C4-2B (cell line): ENCODE measurements around the gene BRINP2.

Experiments
- ZFX ChIP-seq: fragments of 450-650 bp; IDR thresholded peaks from 2 replicates; pipeline ENCODE4 v1.6.1; 2017
- TF ChIP-seq, protein P1 (sequence below): fragments of 450-650 bp; conservative IDR thresholded peaks from 2 replicates; pipeline ENCODE4 v1.5.1; 2017; ENCODE audit warnings: mild to moderate bottlenecking

DNA sequence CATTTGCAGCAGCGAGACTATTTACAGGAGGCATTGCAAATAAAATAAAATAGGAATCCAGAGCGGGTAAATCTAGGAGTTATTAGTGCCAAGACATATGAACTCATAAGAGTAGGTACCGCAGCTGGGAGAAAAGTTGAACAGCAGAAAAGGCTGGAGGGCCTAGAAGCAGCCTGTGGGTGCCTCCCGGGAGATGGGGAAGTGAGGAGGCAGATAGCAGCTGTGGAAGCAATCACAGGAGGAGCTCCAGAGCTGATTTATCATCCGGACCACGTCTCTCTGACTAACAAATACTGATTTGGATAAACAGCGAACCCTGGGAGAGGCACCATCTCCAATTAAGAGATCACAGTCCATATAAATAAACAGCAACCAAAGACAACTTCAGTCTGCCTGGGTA is 64.6 kb downstream of the BRINP2 start:
- TF ChIP-seq, protein P1, sequence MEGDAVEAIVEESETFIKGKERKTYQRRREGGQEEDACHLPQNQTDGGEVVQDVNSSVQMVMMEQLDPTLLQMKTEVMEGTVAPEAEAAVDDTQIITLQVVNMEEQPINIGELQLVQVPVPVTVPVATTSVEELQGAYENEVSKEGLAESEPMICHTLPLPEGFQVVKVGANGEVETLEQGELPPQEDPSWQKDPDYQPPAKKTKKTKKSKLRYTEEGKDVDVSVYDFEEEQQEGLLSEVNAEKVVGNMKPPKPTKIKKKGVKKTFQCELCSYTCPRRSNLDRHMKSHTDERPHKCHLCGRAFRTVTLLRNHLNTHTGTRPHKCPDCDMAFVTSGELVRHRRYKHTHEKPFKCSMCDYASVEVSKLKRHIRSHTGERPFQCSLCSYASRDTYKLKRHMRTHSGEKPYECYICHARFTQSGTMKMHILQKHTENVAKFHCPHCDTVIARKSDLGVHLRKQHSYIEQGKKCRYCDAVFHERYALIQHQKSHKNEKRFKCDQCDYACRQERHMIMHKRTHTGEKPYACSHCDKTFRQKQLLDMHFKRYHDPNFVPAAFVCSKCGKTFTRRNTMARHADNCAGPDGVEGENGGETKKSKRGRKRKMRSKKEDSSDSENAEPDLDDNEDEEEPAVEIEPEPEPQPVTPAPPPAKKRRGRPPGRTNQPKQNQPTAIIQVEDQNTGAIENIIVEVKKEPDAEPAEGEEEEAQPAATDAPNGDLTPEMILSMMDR: no peak
- no peak for TF ChIP-seq ZFX
